ENCODE results near the gene UBL4A.

DNA sequence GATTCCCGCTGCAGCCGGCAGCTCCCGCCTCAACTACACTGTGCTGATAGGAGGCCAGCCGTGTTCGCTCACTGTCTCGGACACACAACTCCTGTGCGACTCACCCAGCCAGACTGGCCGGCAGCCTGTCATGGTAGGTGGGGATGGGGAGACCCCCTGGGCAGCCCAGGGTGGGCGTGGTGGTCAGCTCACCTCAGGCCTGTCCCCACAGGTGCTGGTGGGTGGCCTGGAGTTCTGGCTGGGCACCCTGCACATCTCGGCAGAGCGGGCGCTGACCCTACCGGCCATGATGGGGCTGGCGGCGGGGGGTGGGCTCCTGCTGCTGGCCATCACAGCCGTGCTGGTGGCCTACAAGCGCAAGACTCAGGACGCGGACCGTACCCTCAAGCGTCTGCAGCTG lies 18.9 kb downstream of the UBL4A start:
- TF ChIP-seq, protein P1, sequence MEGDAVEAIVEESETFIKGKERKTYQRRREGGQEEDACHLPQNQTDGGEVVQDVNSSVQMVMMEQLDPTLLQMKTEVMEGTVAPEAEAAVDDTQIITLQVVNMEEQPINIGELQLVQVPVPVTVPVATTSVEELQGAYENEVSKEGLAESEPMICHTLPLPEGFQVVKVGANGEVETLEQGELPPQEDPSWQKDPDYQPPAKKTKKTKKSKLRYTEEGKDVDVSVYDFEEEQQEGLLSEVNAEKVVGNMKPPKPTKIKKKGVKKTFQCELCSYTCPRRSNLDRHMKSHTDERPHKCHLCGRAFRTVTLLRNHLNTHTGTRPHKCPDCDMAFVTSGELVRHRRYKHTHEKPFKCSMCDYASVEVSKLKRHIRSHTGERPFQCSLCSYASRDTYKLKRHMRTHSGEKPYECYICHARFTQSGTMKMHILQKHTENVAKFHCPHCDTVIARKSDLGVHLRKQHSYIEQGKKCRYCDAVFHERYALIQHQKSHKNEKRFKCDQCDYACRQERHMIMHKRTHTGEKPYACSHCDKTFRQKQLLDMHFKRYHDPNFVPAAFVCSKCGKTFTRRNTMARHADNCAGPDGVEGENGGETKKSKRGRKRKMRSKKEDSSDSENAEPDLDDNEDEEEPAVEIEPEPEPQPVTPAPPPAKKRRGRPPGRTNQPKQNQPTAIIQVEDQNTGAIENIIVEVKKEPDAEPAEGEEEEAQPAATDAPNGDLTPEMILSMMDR (conservative IDR thresholded peaks at IDR 0.05 in 1 of 2, IDR thresholded peaks at IDR 0.05 in 1 of 2; ENCODE audit: extremely low read depth in 1 of 2, insufficient read depth in 1 of 2, low read depth in 1 of 2, low read length in 2 of 2): no peak
- TF ChIP-seq EZH2 (IDR thresholded peaks at IDR 0.05; ENCODE audit: borderline replicate concordance, low read length): no peak

Measured in mammary epithelial cell (primary cell).